K562 (cell line): Measurements from ENCODE around the gene CIB2. TPM values are rescaled to one million over a fixed set of nuclear protein-coding genes. Genes with fewer than 3 reads are reported as not detected.

ENCODE experiments used
- ATAC-seq: fragments of 200-7000 bp; cut with Tn5 transposase; 3 replicates; pipeline ENCODE4 v1.9.1; 2020; ENCODE audit warnings: moderate library complexity
- BruUV-seq: library from RNA; stranded (reverse); fragments of 400-500 nt; replicated peaks from 2 replicates; lab custom pipeline; 2021; lab: Mats Ljungman, UMichigan
- CTCF ChIA-PET: fragments of 300-600 bp; formaldehyde crosslinking; extraction: SDS; loops from one replicate; lab custom pipeline; 2021; ENCODE audit warnings: low intra/inter-chr PET ratio; lab: Yijun Ruan, JAX
- POLR2A ChIA-PET: fragments of 300-600, 350-650 bp; sonication (Branson Sonifier 250); formaldehyde crosslinking; extraction: SDS; loops from one replicate; lab custom pipeline; 2021; ENCODE audit warnings: antibody characterized with exemption, inconsistent platforms; lab: Yijun Ruan, JAX
- DNase-seq, 4 experiments: peaks; one replicate each; pipeline versions ENCODE4 v3.0.0 to v3.0.0-alpha.2; 2011 to 2018; ENCODE audit warnings: low spot score in 3 of 4, mixed read lengths in 3 of 4; ENCODE audit errors: extremely low read depth in 1 of 4
- FAIRE-seq: peaks from 2 replicates; lab custom pipeline; 2011; peaks lifted over from hg19 to GRCh38; lab: Jason Lieb, UNC
- H2AFZ ChIP-seq: 2 replicates; pipeline ENCODE4 v1.6.0; 2011; ENCODE audit warnings: low read depth, low read length, control low read depth, inconsistent platforms
- H3K27ac ChIP-seq: fragments of 200-600 bp; 3 replicates; pipeline ENCODE4 v1.8.0; 2011; ENCODE audit warnings: low read depth, mild to moderate bottlenecking, control low read depth, inconsistent platforms, low read length, moderate library complexity, mixed read lengths; ENCODE audit errors: extremely low read depth
- H3K27me3 ChIP-seq, 2 experiments: fragments of 300-600 bp in 1 of 2; 2 replicates in 1 of 2; 3 replicates in 1 of 2; pipeline versions ENCODE4 v1.6.0 to v1.8.0; 2011; ENCODE audit warnings: inconsistent platforms in 2 of 2, low read length in 2 of 2, mild to moderate bottlenecking in 1 of 2, mixed read lengths in 1 of 2, moderate library complexity in 1 of 2; ENCODE audit not compliant: control insufficient read depth in 2 of 2, insufficient read depth in 2 of 2
- H3K36me3 ChIP-seq: fragments of 300-600 bp; 3 replicates; pipeline ENCODE4 v1.8.0; 2011; ENCODE audit warnings: mild to moderate bottlenecking, low read length, inconsistent platforms; ENCODE audit not compliant: control insufficient read depth, insufficient read depth
- H3K4me1 ChIP-seq, 2 experiments: fragments of 200-600 bp in 1 of 2; replicated peaks in 1 of 2; 2 replicates in 1 of 2; 3 replicates in 1 of 2; pipeline versions ENCODE4 v1.5.1 to v1.8.0; 2011; ENCODE audit warnings: inconsistent platforms in 2 of 2, low read length in 2 of 2, mild to moderate bottlenecking in 1 of 2, mixed read lengths in 1 of 2, moderate library complexity in 1 of 2; ENCODE audit not compliant: control insufficient read depth in 2 of 2, insufficient read depth in 2 of 2
- H3K4me2 ChIP-seq: 2 replicates; pipeline ENCODE4 v1.6.1; 2011; ENCODE audit warnings: low read length, control low read depth, inconsistent platforms, mixed read lengths; ENCODE audit not compliant: insufficient read depth
- H3K4me3 ChIP-seq: fragments of 200-600 bp; sonication (generic), shearing (Covaris generic); 2 replicates; pipeline ENCODE4 v1.5.1; 2016; ENCODE audit warnings: control low read depth, inconsistent platforms
- H3K79me2 ChIP-seq: fragments of 200-600 bp; 3 replicates; pipeline ENCODE4 v1.8.0; 2011; ENCODE audit warnings: low read length, inconsistent platforms; ENCODE audit not compliant: control insufficient read depth, insufficient read depth
- H3K9ac ChIP-seq, 2 experiments: 2 replicates each; pipeline versions ENCODE4 v1.6.0 to v1.6.1; 2011; ENCODE audit warnings: low read depth in 2 of 2, low read length in 2 of 2, control low read depth in 1 of 2, inconsistent platforms in 1 of 2, mild to moderate bottlenecking in 1 of 2, mixed read lengths in 1 of 2; ENCODE audit not compliant: insufficient read depth in 1 of 2
- H3K9me1 ChIP-seq: one replicate; pipeline ENCODE4 v1.6.0; 2011; ENCODE audit warnings: inconsistent platforms, mild to moderate bottlenecking, low read length, moderate library complexity; ENCODE audit not compliant: control insufficient read depth, insufficient read depth
- H3K9me3 ChIP-seq: replicated peaks from 2 replicates; pipeline ENCODE4 v1.5.1; 2011; ENCODE audit warnings: low read depth, low read length, inconsistent platforms; ENCODE audit not compliant: control insufficient read depth, insufficient read depth
- H4K20me1 ChIP-seq: replicated peaks from 2 replicates; pipeline ENCODE4 v1.6.1; 2011; ENCODE audit warnings: low read length, inconsistent platforms, mixed read lengths; ENCODE audit not compliant: control insufficient read depth, insufficient read depth
- FOXK2 ChIP-seq, 2 experiments: fragments of 450-650 bp; IDR thresholded peaks in 1 of 2; conservative IDR thresholded peaks in 1 of 2; 2 replicates each; pipeline ENCODE4 v1.6.1; 2016; ENCODE audit warnings: low read depth in 2 of 2, mild to moderate bottlenecking in 1 of 2
- LEF1 ChIP-seq: fragments of 450-650 bp; IDR thresholded peaks from 2 replicates; pipeline ENCODE4 v1.6.1; 2016; ENCODE audit warnings: mild to moderate bottlenecking
- NFATC3 ChIP-seq: fragments of 450-650 bp; IDR thresholded peaks from 2 replicates; pipeline ENCODE4 v1.6.1; 2017; ENCODE audit warnings: mild to moderate bottlenecking
- SPI1 ChIP-seq: IDR thresholded peaks from 2 replicates; pipeline ENCODE4 v1.6.1; 2011; ENCODE audit warnings: low read depth, low read length, control low read depth, borderline replicate concordance
- USF1 ChIP-seq: sonication (generic); formaldehyde crosslinking; IDR thresholded peaks from 2 replicates; pipeline ENCODE4 v1.9.0; 2022; ENCODE audit warnings: mild to moderate bottlenecking, missing genetic modification reagents
- ZNF431 ChIP-seq: sonication (generic); formaldehyde crosslinking; IDR thresholded peaks from 2 replicates; pipeline ENCODE4 v1.8.0; 2022; ENCODE audit warnings: mild to moderate bottlenecking, missing genetic modification reagents
- ZNF586 ChIP-seq: fragments of 450-650 bp; formaldehyde crosslinking; conservative IDR thresholded peaks from 2 replicates; pipeline ENCODE4 v1.4.0; 2020; ENCODE audit warnings: mild to moderate bottlenecking, moderate library complexity
- WGBS: fragments of 100-300 bp; shearing (Covaris generic); methylation state at CpG from one replicate; pipeline ENCODE4 v1.1.6; 2016; ENCODE audit warnings: low coverage, mixed read lengths; ENCODE audit not compliant: insufficient coverage; ENCODE audit errors: missing lambda C conversion rate; 5-methylcytosine and 5-hydroxymethylcytosine counted together
- in situ Hi-C: fragments of 300-500 bp; cut with MboI; formaldehyde crosslinking; loops from 4 replicates; pipeline ENCODE4 v1.15.0; 2018; ENCODE audit warnings: inconsistent platforms, mixed read lengths
- intact Hi-C: fragments of 100-400 bp; cut with micrococcal nuclease; formaldehyde crosslinking; loops from 2 replicates; pipeline ENCODE4 v1.14.2; 2022
- polyA plus RNA-seq, 8 experiments: library from polyadenylated mRNA; depleted of rRNA in 4 of 8; stranded (reverse) in 5 of 8; unstranded in 3 of 8; fragments of >200 nt; fragmentation: Nextera tagmentation in 2 of 8; fragmentation: Illumina TruSeq in 1 of 8; extraction: Ambion mirVana in 2 of 8; extraction: Trizol in 1 of 8; gene quantifications; 2 replicates each; pipeline versions ENCODE4 v1.2.1 to v1.2.3, GENCODE V29; 2011 to 2014; ENCODE audit warnings: inconsistent platforms in 1 of 8, missing spikeins in 1 of 8
- total RNA-seq, 7 experiments: library from RNA; depleted of rRNA in 6 of 7; stranded (reverse); fragments of >200 nt in 6 of 7; fragmentation: Illumina TruSeq in 2 of 7; extraction: Trizol in 2 of 7; gene quantifications; 2 replicates each; pipeline versions ENCODE4 v1.2.1 to v1.2.3, GENCODE V29; 2011 to 2021; ENCODE audit warnings: low replicate concordance in 1 of 7
- TF ChIP-seq, protein P1 (sequence below): sonication (generic); formaldehyde crosslinking; IDR thresholded peaks from 2 replicates; pipeline ENCODE4 v1.8.0; 2022; ENCODE audit warnings: missing genetic modification reagents, mild to moderate bottlenecking, borderline replicate concordance
- TF ChIP-seq, protein P2 (sequence below): sonication (generic); formaldehyde crosslinking; IDR thresholded peaks from 2 replicates; pipeline ENCODE4 v1.8.0; 2022; ENCODE audit warnings: mild to moderate bottlenecking, low read depth, missing genetic modification reagents
- TF ChIP-seq, protein P3 (sequence below): fragments of 450-650 bp; formaldehyde crosslinking; IDR thresholded peaks from 2 replicates; pipeline ENCODE4 v1.4.0; 2020; ENCODE audit warnings: mild to moderate bottlenecking
- TF ChIP-seq, protein P4 (sequence below): fragments of 450-650 bp; formaldehyde crosslinking; IDR thresholded peaks from 2 replicates; pipeline ENCODE4 v1.4.0; 2022; ENCODE audit warnings: mild to moderate bottlenecking, moderate library complexity
- TF ChIP-seq, protein P5 (sequence below): fragments of 200-800 bp; sonication (Bioruptor generic); IDR thresholded peaks from 2 replicates; pipeline ENCODE4 v1.6.1; 2017; ENCODE audit warnings: missing genetic modification characterization, missing compliant biosample characterization

Gene CIB2
- total and polyA plus RNA-seq, 9 of the 15 experiments (the other 6 are each of a cell fraction or from before 2014, with no cell fraction given) = 1.5 to 37.4 (median 19.4) TPM

DNA sequence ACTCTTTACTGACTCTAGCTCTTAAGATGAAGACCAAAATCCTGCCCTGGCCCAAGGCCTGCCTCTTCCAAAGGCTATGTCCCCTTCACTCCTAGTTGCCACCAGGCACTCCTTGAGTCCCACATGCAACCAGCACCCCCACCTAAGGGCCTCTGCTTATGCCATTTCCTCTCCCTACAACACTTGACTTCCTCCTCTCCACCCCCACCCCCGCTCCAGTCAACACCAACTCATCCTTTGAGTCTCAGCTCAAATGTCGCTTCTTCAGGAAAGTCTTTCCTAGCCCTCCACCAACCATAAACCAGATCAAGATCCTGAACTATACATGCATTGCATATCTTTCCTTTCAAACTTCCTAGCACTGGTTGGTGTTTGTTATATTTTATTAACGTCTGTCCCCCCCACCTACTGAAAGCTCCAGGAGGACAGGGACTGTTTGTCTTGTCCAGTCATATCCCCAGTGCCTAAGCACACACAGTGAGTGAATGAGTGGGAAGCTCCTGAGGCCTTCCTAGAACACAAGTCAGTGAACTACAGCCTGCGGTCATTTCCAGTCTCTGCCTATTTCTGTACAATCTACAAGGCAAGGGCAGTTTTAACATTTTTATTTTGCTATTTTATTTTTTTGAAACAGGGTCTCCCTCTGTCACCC lies 61.1 kb downstream of the CIB2 start:
- no peak for FAIRE-seq
- H4K20me1 ChIP-seq = peaks cover 8% of the 10 kb centered on the region
- H3K4me3 ChIP-seq = no peak overlapping the region
- peak overlapping the region; percentile 11; the same call in 1 of the 2 replicates for H3K4me2 ChIP-seq
- intact Hi-C loops = no loop called here
- H2AFZ ChIP-seq = no peak overlapping the region; the same call in 1 of the 2 replicates
- H3K9ac ChIP-seq = no peak overlapping the region
- DNase-seq = peak in 2 of 4 experiments; percentile 28 to 40
- CTCF ChIA-PET = no interaction called here
- H3K9me1 ChIP-seq = no peaks in the 10 kb centered on the region
- no peaks in the 10 kb centered on the region for H3K9me3 ChIP-seq
- peaks cover 0 to 37% of the 10 kb centered on the region in 2 experiments; a peak in 3 of 5 replicates for H3K4me1 ChIP-seq
- in situ Hi-C loops = no loop called here
- ATAC-seq = peak; percentile 60; the same call in 2 of the 3 replicates
- no peaks in the 10 kb centered on the region for H3K36me3 ChIP-seq
- H3K27me3 ChIP-seq = no peaks in the 10 kb centered on the region
- 49% methylated on average over 4 of the region's 4 CpGs for WGBS
- POLR2A ChIA-PET = interaction anchor here (0.6 to 2.3 kb wide), 4 partner anchors 11 to 718 kb away, joined by 3 to 9 read pairs (median 4); no protein-coding TSS in a partner anchor
- H3K79me2 ChIP-seq = peaks cover 20% of the 10 kb centered on the region; the same call in 2 of the 3 replicates
- peak overlapping the region; percentile 42; the same call in 1 of the 3 replicates for H3K27ac ChIP-seq
- no TSS peak for BruUV-seq
- TF ChIP-seq FOXK2 (conservative IDR thresholded peaks at IDR 0.05 in 1 of 2, IDR thresholded peaks at IDR 0.05 in 1 of 2; ENCODE audit: low read depth in 2 of 2) (peak in 1 of 2 experiments; percentile 20; a peak in 1 of 4 replicates), LEF1 (peak; percentile 41; the same call in 1 of the 2 replicates), SPI1 (peak; percentile 63; the same call in 1 of the 2 replicates), ZNF431 (no peak), NFATC3 (no peak), ZNF586 (CRISPR knock-in tag) (no peak), USF1 (no peak)
- TF ChIP-seq, protein P1, sequence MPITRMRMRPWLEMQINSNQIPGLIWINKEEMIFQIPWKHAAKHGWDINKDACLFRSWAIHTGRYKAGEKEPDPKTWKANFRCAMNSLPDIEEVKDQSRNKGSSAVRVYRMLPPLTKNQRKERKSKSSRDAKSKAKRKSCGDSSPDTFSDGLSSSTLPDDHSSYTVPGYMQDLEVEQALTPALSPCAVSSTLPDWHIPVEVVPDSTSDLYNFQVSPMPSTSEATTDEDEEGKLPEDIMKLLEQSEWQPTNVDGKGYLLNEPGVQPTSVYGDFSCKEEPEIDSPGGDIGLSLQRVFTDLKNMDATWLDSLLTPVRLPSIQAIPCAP (CRISPR knock-in tag) = no peak
- TF ChIP-seq, protein P2, sequence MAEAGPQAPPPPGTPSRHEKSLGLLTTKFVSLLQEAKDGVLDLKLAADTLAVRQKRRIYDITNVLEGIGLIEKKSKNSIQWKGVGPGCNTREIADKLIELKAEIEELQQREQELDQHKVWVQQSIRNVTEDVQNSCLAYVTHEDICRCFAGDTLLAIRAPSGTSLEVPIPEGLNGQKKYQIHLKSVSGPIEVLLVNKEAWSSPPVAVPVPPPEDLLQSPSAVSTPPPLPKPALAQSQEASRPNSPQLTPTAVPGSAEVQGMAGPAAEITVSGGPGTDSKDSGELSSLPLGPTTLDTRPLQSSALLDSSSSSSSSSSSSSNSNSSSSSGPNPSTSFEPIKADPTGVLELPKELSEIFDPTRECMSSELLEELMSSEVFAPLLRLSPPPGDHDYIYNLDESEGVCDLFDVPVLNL (CRISPR knock-in tag) = no peak
- TF ChIP-seq, protein P3, sequence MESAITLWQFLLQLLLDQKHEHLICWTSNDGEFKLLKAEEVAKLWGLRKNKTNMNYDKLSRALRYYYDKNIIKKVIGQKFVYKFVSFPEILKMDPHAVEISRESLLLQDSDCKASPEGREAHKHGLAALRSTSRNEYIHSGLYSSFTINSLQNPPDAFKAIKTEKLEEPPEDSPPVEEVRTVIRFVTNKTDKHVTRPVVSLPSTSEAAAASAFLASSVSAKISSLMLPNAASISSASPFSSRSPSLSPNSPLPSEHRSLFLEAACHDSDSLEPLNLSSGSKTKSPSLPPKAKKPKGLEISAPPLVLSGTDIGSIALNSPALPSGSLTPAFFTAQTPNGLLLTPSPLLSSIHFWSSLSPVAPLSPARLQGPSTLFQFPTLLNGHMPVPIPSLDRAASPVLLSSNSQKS (CRISPR knock-in tag) = no peak
- TF ChIP-seq, protein P4, sequence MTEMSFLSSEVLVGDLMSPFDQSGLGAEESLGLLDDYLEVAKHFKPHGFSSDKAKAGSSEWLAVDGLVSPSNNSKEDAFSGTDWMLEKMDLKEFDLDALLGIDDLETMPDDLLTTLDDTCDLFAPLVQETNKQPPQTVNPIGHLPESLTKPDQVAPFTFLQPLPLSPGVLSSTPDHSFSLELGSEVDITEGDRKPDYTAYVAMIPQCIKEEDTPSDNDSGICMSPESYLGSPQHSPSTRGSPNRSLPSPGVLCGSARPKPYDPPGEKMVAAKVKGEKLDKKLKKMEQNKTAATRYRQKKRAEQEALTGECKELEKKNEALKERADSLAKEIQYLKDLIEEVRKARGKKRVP (CRISPR knock-in tag) = no peak
- TF ChIP-seq, protein P5, sequence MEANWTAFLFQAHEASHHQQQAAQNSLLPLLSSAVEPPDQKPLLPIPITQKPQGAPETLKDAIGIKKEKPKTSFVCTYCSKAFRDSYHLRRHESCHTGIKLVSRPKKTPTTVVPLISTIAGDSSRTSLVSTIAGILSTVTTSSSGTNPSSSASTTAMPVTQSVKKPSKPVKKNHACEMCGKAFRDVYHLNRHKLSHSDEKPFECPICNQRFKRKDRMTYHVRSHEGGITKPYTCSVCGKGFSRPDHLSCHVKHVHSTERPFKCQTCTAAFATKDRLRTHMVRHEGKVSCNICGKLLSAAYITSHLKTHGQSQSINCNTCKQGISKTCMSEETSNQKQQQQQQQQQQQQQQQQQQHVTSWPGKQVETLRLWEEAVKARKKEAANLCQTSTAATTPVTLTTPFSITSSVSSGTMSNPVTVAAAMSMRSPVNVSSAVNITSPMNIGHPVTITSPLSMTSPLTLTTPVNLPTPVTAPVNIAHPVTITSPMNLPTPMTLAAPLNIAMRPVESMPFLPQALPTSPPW (CRISPR knock-in tag) = peak; percentile 23; the same call in 1 of the 2 replicates
